Brain microvascular endothelial cell (primary cell): Measurements from ENCODE around the gene EN2.

Experiments
- DNase-seq: peaks from one replicate; pipeline ENCODE4 v3.0.0-alpha.2; 2020
- H3K27ac ChIP-seq: fragments of 250-450 bp; sonication (Bioruptor Pico); 2 replicates; pipeline ENCODE4 v1.5.1; 2020; ENCODE audit warnings: mild to moderate bottlenecking, moderate library complexity
- H3K27me3 ChIP-seq: fragments of 250-450 bp; sonication (Bioruptor Pico); replicated peaks from 2 replicates; pipeline ENCODE4 v1.5.1; 2020; ENCODE audit warnings: mild to moderate bottlenecking
- H3K36me3 ChIP-seq: fragments of 250-450 bp; sonication (Bioruptor Pico); replicated peaks from 2 replicates; pipeline ENCODE4 v1.5.1; 2020; ENCODE audit warnings: mild to moderate bottlenecking
- H3K4me3 ChIP-seq: 2 replicates; pipeline ENCODE4 v1.5.1; 2011; ENCODE audit warnings: low read depth, mild to moderate bottlenecking, control low read depth, low read length, moderate library complexity
- in situ Hi-C: cut with HindIII; loops from 2 replicates; pipeline ENCODE4 v1.10.0; 2017; ENCODE audit warnings: low sequenced_read_pairs, low pct_ligation_motif_present
- TF ChIP-seq, protein P1 (sequence below): IDR thresholded peaks from 2 replicates; pipeline ENCODE4 v1.5.1; 2011; ENCODE audit warnings: low read depth, mild to moderate bottlenecking, moderate library complexity, low read length, control low read depth, inconsistent platforms; ENCODE audit errors: missing control alignments

Gene EN2

DNA sequence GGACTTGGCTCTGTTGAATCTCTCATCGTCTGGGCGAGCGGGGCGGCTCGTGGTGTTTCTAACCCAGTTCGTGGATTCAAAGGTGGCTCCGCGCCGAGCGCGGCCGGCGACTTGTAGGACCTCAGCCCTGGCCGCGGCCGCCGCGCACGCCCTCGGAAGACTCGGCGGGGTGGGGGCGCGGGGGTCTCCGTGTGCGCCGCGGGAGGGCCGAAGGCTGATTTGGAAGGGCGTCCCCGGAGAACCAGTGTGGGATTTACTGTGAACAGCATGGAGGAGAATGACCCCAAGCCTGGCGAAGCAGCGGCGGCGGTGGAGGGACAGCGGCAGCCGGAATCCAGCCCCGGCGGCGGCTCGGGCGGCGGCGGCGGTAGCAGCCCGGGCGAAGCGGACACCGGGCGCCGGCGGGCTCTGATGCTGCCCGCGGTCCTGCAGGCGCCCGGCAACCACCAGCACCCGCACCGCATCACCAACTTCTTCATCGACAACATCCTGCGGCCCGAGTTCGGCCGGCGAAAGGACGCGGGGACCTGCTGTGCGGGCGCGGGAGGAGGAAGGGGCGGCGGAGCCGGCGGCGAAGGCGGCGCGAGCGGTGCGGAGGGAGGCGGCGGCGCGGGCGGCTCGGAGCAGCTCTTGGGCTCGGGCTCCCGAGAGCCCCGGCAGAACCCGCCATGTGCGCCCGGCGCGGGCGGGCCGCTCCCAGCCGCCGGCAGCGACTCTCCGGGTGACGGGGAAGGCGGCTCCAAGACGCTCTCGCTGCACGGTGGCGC, at the start of gene EN2:
EN2 (plus strand) TSS at position 19 of the 767 bp plus-strand sequence; CDS start at position 268, 249 bp downstream.
- Histone ChIP-seq H3K27ac (no peak within 1 kb of the TSS), H3K36me3 (no peaks in the 10 kb centered on the region), H3K4me3 (peak within 1 kb of the TSS; percentile 30), H3K27me3 (peaks cover 92% of the 10 kb centered on the region)
- in situ Hi-C loops: no loop called here
- TF ChIP-seq, protein P1, sequence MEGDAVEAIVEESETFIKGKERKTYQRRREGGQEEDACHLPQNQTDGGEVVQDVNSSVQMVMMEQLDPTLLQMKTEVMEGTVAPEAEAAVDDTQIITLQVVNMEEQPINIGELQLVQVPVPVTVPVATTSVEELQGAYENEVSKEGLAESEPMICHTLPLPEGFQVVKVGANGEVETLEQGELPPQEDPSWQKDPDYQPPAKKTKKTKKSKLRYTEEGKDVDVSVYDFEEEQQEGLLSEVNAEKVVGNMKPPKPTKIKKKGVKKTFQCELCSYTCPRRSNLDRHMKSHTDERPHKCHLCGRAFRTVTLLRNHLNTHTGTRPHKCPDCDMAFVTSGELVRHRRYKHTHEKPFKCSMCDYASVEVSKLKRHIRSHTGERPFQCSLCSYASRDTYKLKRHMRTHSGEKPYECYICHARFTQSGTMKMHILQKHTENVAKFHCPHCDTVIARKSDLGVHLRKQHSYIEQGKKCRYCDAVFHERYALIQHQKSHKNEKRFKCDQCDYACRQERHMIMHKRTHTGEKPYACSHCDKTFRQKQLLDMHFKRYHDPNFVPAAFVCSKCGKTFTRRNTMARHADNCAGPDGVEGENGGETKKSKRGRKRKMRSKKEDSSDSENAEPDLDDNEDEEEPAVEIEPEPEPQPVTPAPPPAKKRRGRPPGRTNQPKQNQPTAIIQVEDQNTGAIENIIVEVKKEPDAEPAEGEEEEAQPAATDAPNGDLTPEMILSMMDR: no peak
- no peak for DNase-seq

DNA sequence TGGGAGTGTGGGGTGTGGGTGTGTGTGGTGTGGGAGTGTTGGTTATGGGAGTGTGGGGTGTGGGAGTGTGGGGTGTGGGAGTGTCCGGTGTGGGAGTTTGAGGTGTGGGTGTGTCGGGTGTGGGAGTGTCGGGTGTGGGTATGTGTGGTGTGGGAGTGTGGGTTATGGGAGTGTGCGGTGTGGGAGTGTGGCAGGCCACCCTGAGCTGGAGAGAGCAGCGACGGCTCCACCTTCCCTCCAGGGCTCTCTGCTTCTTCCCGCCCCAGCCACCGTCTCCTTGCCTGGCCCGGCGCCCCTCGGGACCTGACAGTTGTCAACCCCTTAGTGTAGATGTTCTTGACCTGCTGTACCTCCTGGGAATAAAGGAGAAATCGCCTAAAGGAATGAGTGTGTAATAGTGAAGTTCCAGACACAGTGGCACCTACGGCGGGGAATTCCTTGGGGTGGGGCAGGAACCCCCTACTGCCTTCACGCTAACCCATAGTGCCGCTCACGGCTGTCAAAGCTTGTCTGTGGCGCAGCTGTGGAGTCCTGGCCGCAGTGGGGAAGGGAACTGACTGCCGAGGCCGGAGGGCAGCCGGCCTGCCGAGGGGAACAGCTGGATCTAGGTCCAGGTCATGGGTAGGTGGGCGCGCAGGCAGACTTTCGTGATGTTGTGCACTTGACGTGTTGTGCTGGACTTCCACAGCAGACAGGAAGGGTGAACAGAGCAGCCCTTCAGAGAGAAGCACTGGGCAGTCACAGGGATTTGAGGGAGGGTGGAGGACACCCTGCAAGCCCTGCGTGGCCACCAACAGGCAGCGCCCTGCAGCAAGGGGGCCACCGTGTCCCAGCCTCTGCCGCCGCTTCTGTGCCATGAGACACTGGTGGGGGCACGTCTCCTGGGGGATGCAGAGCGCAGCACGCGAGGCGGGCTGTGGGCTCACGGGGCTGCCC, 49.0 kb upstream of the EN2 start:
- H3K4me3 ChIP-seq: no peak overlapping the region
- H3K27me3 ChIP-seq: peaks cover 3% of the 10 kb centered on the region
- in situ Hi-C loops: no loop called here
- TF ChIP-seq, protein P1: no peak
- no peaks in the 10 kb centered on the region for H3K36me3 ChIP-seq
- no peak for DNase-seq
- H3K27ac ChIP-seq: no peak overlapping the region

DNA sequence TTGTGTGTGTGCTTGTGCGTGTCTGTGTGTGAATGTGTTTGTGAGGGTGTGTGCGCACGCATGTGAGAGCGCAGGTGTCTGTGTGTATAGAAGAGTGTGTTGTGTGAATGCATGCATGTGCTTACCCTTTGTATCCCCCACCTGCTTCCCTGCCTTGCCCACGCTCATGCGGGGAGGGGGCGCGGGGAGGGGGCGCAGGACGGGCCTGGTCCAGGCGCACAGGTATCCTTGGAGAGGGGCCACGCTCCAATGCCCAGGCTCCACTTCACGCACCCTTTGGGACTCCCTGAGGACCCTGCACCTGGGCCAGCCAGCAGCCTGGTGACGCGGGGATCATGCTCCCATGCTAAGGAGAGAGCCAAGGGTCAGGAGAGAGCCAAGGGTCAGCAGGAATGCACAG, 47.9 kb upstream of the EN2 start:
- no peak overlapping the region for H3K4me3 ChIP-seq
- in situ Hi-C loops: no loop called here
- H3K27me3 ChIP-seq: peaks cover 3% of the 10 kb centered on the region
- TF ChIP-seq, protein P1: no peak
- no peaks in the 10 kb centered on the region for H3K36me3 ChIP-seq
- H3K27ac ChIP-seq: no peak overlapping the region
- no peak for DNase-seq

DNA sequence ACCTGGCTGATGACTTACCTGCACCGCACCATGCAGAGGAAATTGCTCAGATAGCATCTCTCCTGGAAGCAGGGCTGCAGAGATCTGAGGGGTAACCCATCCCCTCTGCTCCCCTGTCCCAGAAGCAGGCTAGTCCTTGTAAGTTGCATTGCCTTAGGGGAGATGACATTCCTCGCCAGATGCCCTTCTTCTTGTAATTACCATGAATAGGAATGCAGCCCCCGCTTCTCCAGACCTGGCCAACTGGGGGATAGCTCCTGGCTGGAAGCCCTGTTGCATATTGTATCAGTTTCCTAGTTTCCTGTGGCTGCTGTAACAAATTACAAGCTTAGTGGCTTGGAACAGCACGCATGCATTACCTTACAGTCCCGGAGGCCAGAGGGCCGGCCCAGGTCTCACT, 47.5 kb upstream of the EN2 start:
- TF ChIP-seq, protein P1: no peak
- Histone ChIP-seq H3K4me3 (no peak overlapping the region), H3K36me3 (no peaks in the 10 kb centered on the region), H3K27ac (no peak overlapping the region), H3K27me3 (peaks cover 3% of the 10 kb centered on the region)
- DNase-seq: no peak
- in situ Hi-C loops: no loop called here

DNA sequence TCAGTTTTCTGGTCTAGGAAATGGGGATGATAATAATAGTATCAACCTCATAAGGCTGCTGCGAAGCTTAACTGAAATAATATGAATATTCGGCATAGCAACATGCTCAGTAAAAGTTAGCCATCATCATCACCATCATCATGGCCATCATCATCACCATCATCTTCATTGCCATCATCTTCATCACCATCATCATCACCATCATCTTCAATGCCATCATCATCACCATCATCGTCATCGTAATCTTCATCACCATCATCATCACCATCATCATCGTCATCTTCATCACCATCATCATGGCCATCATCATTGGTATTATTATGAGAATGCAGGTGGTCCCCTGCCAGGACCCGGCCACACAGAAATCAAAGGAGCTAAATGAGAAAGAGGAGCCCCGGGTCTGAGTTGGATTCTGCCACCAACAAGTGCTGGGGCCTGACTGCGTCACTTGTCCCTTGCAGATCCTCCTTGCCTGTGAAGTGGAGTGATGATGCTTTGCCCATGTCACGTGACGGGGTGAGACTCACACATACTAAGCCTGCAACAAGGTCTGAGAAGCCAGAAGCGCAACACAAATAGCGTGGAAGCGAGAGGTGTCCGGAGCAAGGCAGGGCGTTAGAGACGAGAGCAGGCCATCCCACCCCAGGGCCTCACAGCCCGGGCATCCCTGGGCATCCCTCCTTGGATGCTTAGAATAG, 46.1 kb upstream of the EN2 start:
- Histone ChIP-seq H3K36me3 (no peaks in the 10 kb centered on the region), H3K27me3 (peaks cover 3% of the 10 kb centered on the region), H3K27ac (no peak overlapping the region), H3K4me3 (no peak overlapping the region)
- TF ChIP-seq, protein P1: no peak
- no peak for DNase-seq
- in situ Hi-C loops: no loop called here
